ENCODE results near the gene CH25H.
A peak's percentile ranks its signal among the peaks of the same experiment; 100 is the strongest.

Gene CH25H

DNA sequence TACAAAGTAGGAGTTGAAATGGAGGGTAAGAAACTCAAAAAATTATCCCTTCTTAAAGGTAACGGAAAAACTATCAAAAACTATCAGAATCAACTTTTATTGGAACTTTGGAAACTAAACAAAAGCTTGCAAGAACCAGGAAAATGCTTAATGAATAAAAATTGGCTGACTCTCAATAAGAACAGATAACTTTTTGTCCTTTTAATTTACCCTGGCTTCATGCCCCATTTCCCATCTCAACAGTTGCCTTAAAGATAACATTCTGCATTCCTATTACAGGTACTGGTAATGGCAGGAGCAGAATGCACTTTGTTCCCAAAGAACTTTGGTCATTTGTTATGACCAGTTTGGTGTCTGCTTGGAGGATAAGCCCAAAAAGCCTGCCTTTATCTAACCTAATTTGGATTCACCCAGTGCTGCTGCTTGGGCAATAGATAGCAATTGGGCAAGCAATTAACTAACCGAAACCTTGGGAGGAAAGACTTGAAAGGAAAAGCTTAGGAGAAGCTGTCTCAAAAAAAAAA, 17.8 kb downstream of the CH25H start:
- TF ChIP-seq, protein P1, sequence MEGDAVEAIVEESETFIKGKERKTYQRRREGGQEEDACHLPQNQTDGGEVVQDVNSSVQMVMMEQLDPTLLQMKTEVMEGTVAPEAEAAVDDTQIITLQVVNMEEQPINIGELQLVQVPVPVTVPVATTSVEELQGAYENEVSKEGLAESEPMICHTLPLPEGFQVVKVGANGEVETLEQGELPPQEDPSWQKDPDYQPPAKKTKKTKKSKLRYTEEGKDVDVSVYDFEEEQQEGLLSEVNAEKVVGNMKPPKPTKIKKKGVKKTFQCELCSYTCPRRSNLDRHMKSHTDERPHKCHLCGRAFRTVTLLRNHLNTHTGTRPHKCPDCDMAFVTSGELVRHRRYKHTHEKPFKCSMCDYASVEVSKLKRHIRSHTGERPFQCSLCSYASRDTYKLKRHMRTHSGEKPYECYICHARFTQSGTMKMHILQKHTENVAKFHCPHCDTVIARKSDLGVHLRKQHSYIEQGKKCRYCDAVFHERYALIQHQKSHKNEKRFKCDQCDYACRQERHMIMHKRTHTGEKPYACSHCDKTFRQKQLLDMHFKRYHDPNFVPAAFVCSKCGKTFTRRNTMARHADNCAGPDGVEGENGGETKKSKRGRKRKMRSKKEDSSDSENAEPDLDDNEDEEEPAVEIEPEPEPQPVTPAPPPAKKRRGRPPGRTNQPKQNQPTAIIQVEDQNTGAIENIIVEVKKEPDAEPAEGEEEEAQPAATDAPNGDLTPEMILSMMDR (IDR thresholded peaks at IDR 0.05; ENCODE audit: poor library complexity, severe bottlenecking): no peak
- ATAC-seq (ENCODE audit: low read depth): no peak

DNA sequence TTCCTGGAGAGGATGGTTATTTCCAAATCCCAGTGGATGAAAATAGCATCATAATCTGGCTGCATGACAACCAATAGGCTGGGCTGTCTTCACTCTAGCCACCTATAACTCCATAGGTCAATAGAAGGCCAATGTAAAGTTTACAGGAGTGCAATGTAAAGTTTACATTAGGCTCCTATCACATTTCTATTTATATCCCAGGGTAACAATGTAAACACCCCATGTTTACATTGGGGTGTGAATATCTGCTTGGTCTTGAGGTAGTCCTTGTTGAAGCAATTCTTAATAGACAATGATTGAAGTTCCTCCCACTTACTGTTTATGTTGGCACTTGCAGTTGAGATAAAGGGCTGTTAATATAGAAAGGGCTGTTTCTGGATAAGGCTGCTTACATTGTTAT, 21.5 kb downstream of the CH25H start:
- Histone ChIP-seq H3K27me3 (ENCODE audit: insufficient read depth, poor library complexity, severe bottlenecking) (no peaks in the 10 kb centered on the region), H3K9me3 (ENCODE audit: severe bottlenecking) (no peaks in the 10 kb centered on the region), H3K4me3 (ENCODE audit: severe bottlenecking) (no peak overlapping the region), H3K27ac (ENCODE audit: poor library complexity, severe bottlenecking) (no peak overlapping the region), H3K36me3 (ENCODE audit: low read depth) (no peaks in the 10 kb centered on the region), H3K4me1 (ENCODE audit: insufficient read depth, poor library complexity, severe bottlenecking) (no peaks in the 10 kb centered on the region)
- ATAC-seq (ENCODE audit: low read depth) (no peak), DNase-seq (ENCODE audit: low spot score) (no peak)
- TF ChIP-seq, protein P1 (IDR thresholded peaks at IDR 0.05; ENCODE audit: poor library complexity, severe bottlenecking): no peak

More for the DNA sequence above, 17.8 kb downstream of the CH25H start:
- no peaks in the 10 kb centered on the region for H3K9me3 ChIP-seq (ENCODE audit: severe bottlenecking)
- H3K27me3 ChIP-seq (ENCODE audit: insufficient read depth, poor library complexity, severe bottlenecking): no peaks in the 10 kb centered on the region
- no peak overlapping the region for H3K27ac ChIP-seq (ENCODE audit: poor library complexity, severe bottlenecking)
- no peaks in the 10 kb centered on the region for H3K36me3 ChIP-seq (ENCODE audit: low read depth)
- no peak for DNase-seq (ENCODE audit: low spot score)
- H3K4me1 ChIP-seq (ENCODE audit: insufficient read depth, poor library complexity, severe bottlenecking): no peaks in the 10 kb centered on the region
- no peak overlapping the region for H3K4me3 ChIP-seq (ENCODE audit: severe bottlenecking)

DNA sequence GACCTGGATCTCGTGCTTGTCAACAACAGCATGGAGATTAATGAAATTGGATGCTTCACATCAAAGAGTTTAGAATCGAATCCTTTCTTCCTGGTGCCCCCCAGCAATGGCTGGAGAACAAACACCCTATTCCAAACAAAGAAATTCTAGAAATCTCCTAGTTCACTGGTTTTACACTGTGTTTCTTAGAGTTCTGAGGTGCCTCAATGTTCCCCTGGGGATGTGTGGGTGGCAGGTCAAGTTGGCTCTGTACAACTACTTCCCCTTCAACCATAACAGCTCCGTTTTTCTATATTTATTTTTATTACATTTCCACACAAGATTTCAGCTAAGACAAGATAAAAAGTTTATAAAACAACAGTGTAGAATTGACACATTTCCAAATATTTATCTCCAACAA, 22.5 kb downstream of the CH25H start:
- Histone ChIP-seq H3K27me3 (ENCODE audit: insufficient read depth, poor library complexity, severe bottlenecking) (no peaks in the 10 kb centered on the region), H3K36me3 (ENCODE audit: low read depth) (no peaks in the 10 kb centered on the region), H3K4me3 (ENCODE audit: severe bottlenecking) (no peak overlapping the region), H3K4me1 (ENCODE audit: insufficient read depth, poor library complexity, severe bottlenecking) (no peaks in the 10 kb centered on the region), H3K9me3 (ENCODE audit: severe bottlenecking) (no peaks in the 10 kb centered on the region), H3K27ac (ENCODE audit: poor library complexity, severe bottlenecking) (no peak overlapping the region)
- no peak for DNase-seq (ENCODE audit: low spot score)
- ATAC-seq (ENCODE audit: low read depth): no peak
- TF ChIP-seq, protein P1 (IDR thresholded peaks at IDR 0.05; ENCODE audit: poor library complexity, severe bottlenecking): no peak

DNA sequence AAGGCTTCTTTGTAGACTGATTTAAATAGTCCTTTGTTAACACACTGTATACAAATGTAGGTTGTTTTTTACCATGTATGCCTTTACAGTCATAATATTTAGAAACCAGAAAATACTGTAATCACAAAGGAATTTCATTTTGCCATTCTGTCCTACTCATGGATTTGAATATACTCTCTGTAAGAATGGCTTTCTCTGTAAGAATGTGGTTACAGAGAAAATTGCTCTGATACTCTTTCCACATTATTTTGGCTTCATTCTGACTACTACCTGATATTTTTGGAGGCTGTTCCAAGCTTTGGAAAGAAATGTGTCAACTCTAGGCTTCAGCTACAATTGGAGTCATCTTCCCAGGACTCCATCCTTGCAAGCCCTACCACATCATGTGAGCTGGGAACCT, 23.5 kb downstream of the CH25H start:
- no peaks in the 10 kb centered on the region for H3K9me3 ChIP-seq (ENCODE audit: severe bottlenecking)
- ATAC-seq (ENCODE audit: low read depth) (peak; percentile 23; the same call in 1 of the 3 replicates), DNase-seq (ENCODE audit: low spot score) (no peak)
- no peaks in the 10 kb centered on the region for H3K27me3 ChIP-seq (ENCODE audit: insufficient read depth, poor library complexity, severe bottlenecking)
- H3K27ac ChIP-seq (ENCODE audit: poor library complexity, severe bottlenecking): no peak overlapping the region
- H3K4me1 ChIP-seq (ENCODE audit: insufficient read depth, poor library complexity, severe bottlenecking): no peaks in the 10 kb centered on the region
- TF ChIP-seq, protein P1 (IDR thresholded peaks at IDR 0.05; ENCODE audit: poor library complexity, severe bottlenecking): no peak
- H3K36me3 ChIP-seq (ENCODE audit: low read depth): no peaks in the 10 kb centered on the region
- no peak overlapping the region for H3K4me3 ChIP-seq (ENCODE audit: severe bottlenecking)

DNA sequence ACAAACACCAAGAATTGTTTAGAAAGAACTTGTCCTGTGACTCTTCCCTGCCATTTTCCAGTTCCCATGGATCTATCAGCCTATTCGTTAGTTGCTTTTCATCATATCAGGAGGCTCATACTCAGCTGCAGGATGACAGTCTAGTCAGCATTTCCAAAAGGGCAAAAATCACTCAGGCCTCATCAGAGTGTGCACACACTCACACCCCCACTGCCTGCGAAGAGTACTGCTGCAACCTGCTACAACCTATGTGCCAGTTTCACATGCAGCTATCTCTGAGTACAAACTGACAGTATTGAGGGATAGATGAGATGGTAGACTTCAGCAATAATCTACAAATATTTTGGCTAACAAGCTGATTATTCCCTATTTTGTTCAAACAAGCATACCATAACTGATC, 24.2 kb downstream of the CH25H start:
- H3K36me3 ChIP-seq (ENCODE audit: low read depth): no peaks in the 10 kb centered on the region
- no peaks in the 10 kb centered on the region for H3K27me3 ChIP-seq (ENCODE audit: insufficient read depth, poor library complexity, severe bottlenecking)
- TF ChIP-seq, protein P1 (IDR thresholded peaks at IDR 0.05; ENCODE audit: poor library complexity, severe bottlenecking): no peak
- no peak overlapping the region for H3K27ac ChIP-seq (ENCODE audit: poor library complexity, severe bottlenecking)
- ATAC-seq (ENCODE audit: low read depth): no peak
- H3K4me1 ChIP-seq (ENCODE audit: insufficient read depth, poor library complexity, severe bottlenecking): no peaks in the 10 kb centered on the region
- no peaks in the 10 kb centered on the region for H3K9me3 ChIP-seq (ENCODE audit: severe bottlenecking)
- DNase-seq (ENCODE audit: low spot score): no peak
- no peak overlapping the region for H3K4me3 ChIP-seq (ENCODE audit: severe bottlenecking)

Measured in RWPE2 (cell line).